Natural killer cell treated with Interleukin-12 subunit alpha and Interleukin-12 subunit beta and Interleukin-15 and Interleukin-18, amount 100 ng/mL, for 72 hours (primary cell): Measurements from ENCODE around the gene EIPR1. TPM values are rescaled to one million over a fixed set of nuclear protein-coding genes. Genes with fewer than 3 reads are reported as not detected.
"Not testable (repeated sequence)": the region's sequence is repeated elsewhere in the genome, so short reads cannot be mapped to it uniquely, and the experiment has no call there.

Source experiments
- ATAC-seq, 2 donors: fragments of 150-1000 bp; cut with Tn5 transposase in 1 of 2; sonication (Bioruptor Pico), chemical (Tn5 transposase) in 1 of 2; 2 replicates each; pipeline ENCODE4 v1.10.0; 2021
- DNase-seq: peaks from one replicate; pipeline ENCODE4 v3.0.0; 2022; ENCODE audit warnings: low spot score
- H3K27ac Mint-ChIP-seq, 2 donors: 1 replicate in 1 of 2; 2 replicates in 1 of 2; pipeline ENCODE4 v1.8.0; 2022; ENCODE audit warnings: mixed read lengths in 2 of 2, mild to moderate bottlenecking in 1 of 2, moderate library complexity in 1 of 2
- H3K27me3 Mint-ChIP-seq, 2 donors: 1 replicate in 1 of 2; 2 replicates in 1 of 2; pipeline ENCODE4 v1.8.0; 2022; ENCODE audit warnings: mixed read lengths in 2 of 2
- H3K36me3 Mint-ChIP-seq: one replicate; pipeline ENCODE4 v1.8.0; 2022; ENCODE audit warnings: mixed read lengths
- H3K4me1 Mint-ChIP-seq, 2 donors: 1 replicate in 1 of 2; 2 replicates in 1 of 2; pipeline ENCODE4 v1.8.0; 2022; ENCODE audit warnings: low read depth in 2 of 2, mixed read lengths in 2 of 2, mild to moderate bottlenecking in 1 of 2
- H3K4me3 Mint-ChIP-seq: one replicate; pipeline ENCODE4 v1.8.0; 2022; ENCODE audit warnings: mixed read lengths
- H3K9me3 Mint-ChIP-seq: 2 replicates; pipeline ENCODE4 v1.8.0; 2022; ENCODE audit warnings: mixed read lengths
- total RNA-seq, 2 donors: library from RNA; stranded (reverse); gene quantifications; one replicate each; pipeline ENCODE4 v1.2.3, GENCODE V29; 2022

The EIPR1 gene
- total RNA-seq, 2 donors from 2014 or later = 46.9 to 61.8 TPM

GRCh38 chr2:3357926-3358325, 19.7 kb downstream of the EIPR1 start:
- H3K27ac Mint-ChIP-seq = peak overlapping the region in 1 of 2 donors; percentile 26
- no peaks in the 10 kb centered on the region for H3K27me3 Mint-ChIP-seq
- H3K36me3 Mint-ChIP-seq = peaks cover 11% of the 10 kb centered on the region
- no peak overlapping the region for H3K4me3 Mint-ChIP-seq
- ATAC-seq (no peak), DNase-seq (no peak)
- peaks cover 28% of the 10 kb centered on the region in 2 donors for H3K4me1 Mint-ChIP-seq
- H3K9me3 Mint-ChIP-seq = no peaks in the 10 kb centered on the region

- peaks cover 24 to 26% of the 10 kb centered on the region in 2 donors for H3K4me1 Mint-ChIP-seq
- not testable (repeated sequence) for H3K27ac Mint-ChIP-seq, DNase-seq
These were observed 20.2 kb downstream of the EIPR1 start for GRCh38 chr2:3357446-3357845.

GRCh38 chr2:3356799-3357198, 20.8 kb downstream of the EIPR1 start:
- Mint-ChIP-seq H3K4me1 (peaks cover 17 to 23% of the 10 kb centered on the region in 2 donors), H3K9me3 (peaks cover 5% of the 10 kb centered on the region), H3K36me3 (peaks cover 18% of the 10 kb centered on the region), H3K4me3 (no peak overlapping the region), H3K27ac (no peak overlapping the region), H3K27me3 (no peaks in the 10 kb centered on the region)
- ATAC-seq (no peak), DNase-seq (no peak)

More at GRCh38 chr2:3357446-3357845, 20.2 kb downstream of the EIPR1 start:
- H3K27me3 Mint-ChIP-seq, H3K4me3 Mint-ChIP-seq, H3K9me3 Mint-ChIP-seq, ATAC-seq: not testable (repeated sequence)
- H3K36me3 Mint-ChIP-seq = peaks cover 15% of the 10 kb centered on the region

- H3K4me3 Mint-ChIP-seq = no peak overlapping the region
- H3K4me1 Mint-ChIP-seq = peaks cover 10 to 17% of the 10 kb centered on the region in 2 donors
- DNase-seq (no peak), ATAC-seq (no peak)
- H3K27me3 Mint-ChIP-seq = no peaks in the 10 kb centered on the region
- H3K36me3 Mint-ChIP-seq = peaks cover 23% of the 10 kb centered on the region
- H3K9me3 Mint-ChIP-seq = peaks cover 5% of the 10 kb centered on the region
- no peak overlapping the region for H3K27ac Mint-ChIP-seq
These were observed 21.6 kb downstream of the EIPR1 start for GRCh38 chr2:3355951-3356569.

GRCh38 chr2:3354986-3355385, 22.6 kb downstream of the EIPR1 start:
- H3K4me3 Mint-ChIP-seq = no peak overlapping the region
- ATAC-seq = no peak
- peaks cover 8 to 16% of the 10 kb centered on the region in 2 donors for H3K4me1 Mint-ChIP-seq
- peaks cover 31% of the 10 kb centered on the region for H3K36me3 Mint-ChIP-seq
- no peaks in the 10 kb centered on the region for H3K27me3 Mint-ChIP-seq
- H3K27ac Mint-ChIP-seq = no peak overlapping the region
- H3K9me3 Mint-ChIP-seq = peaks cover 5% of the 10 kb centered on the region
- DNase-seq = no peak

- ATAC-seq (no peak), DNase-seq (no peak)
- Mint-ChIP-seq H3K4me3 (no peak overlapping the region), H3K36me3 (peaks cover 39% of the 10 kb centered on the region), H3K27me3 (no peaks in the 10 kb centered on the region), H3K27ac (no peak overlapping the region), H3K4me1 (peaks cover 0 to 10% of the 10 kb centered on the region in 2 donors), H3K9me3 (peaks cover 5% of the 10 kb centered on the region)
These were observed 28.4 kb downstream of the EIPR1 start for GRCh38 chr2:3349211-3349693.

- Mint-ChIP-seq H3K4me3 (no peak overlapping the region), H3K27ac (peak overlapping the region in 1 of 2 donors; percentile 50), H3K36me3 (peaks cover 35% of the 10 kb centered on the region), H3K9me3 (peaks cover 5% of the 10 kb centered on the region), H3K27me3 (no peaks in the 10 kb centered on the region), H3K4me1 (peaks cover 0 to 10% of the 10 kb centered on the region in 2 donors)
- DNase-seq (no peak), ATAC-seq (no peak)
These were observed 28.9 kb downstream of the EIPR1 start for GRCh38 chr2:3348767-3349166.

GRCh38 chr2:3345621-3346020, 32.0 kb downstream of the EIPR1 start:
- H3K4me1 Mint-ChIP-seq = peaks cover 0 to 13% of the 10 kb centered on the region in 2 donors
- H3K36me3 Mint-ChIP-seq = peaks cover 14% of the 10 kb centered on the region
- no peak overlapping the region for H3K27ac Mint-ChIP-seq
- H3K27me3 Mint-ChIP-seq = no peaks in the 10 kb centered on the region
- H3K4me3 Mint-ChIP-seq = no peak overlapping the region
- ATAC-seq (no peak), DNase-seq (no peak)
- no peaks in the 10 kb centered on the region for H3K9me3 Mint-ChIP-seq

- H3K4me1 Mint-ChIP-seq = peaks cover 0 to 13% of the 10 kb centered on the region in 2 donors
- H3K27ac Mint-ChIP-seq = no peak overlapping the region
- peaks cover 8% of the 10 kb centered on the region for H3K36me3 Mint-ChIP-seq
- no peak overlapping the region for H3K4me3 Mint-ChIP-seq
- no peak for ATAC-seq
- H3K9me3 Mint-ChIP-seq = no peaks in the 10 kb centered on the region
- DNase-seq = no peak
- H3K27me3 Mint-ChIP-seq = no peaks in the 10 kb centered on the region
These were observed 32.7 kb downstream of the EIPR1 start for GRCh38 chr2:3344897-3345296.

GRCh38 chr2:3343012-3343411, 34.6 kb downstream of the EIPR1 start:
- ATAC-seq (no peak), DNase-seq (no peak)
- no peaks in the 10 kb centered on the region for H3K27me3 Mint-ChIP-seq
- no peak overlapping the region for H3K27ac Mint-ChIP-seq
- peaks cover 0 to 13% of the 10 kb centered on the region in 2 donors for H3K4me1 Mint-ChIP-seq
- H3K36me3 Mint-ChIP-seq = peaks cover 8% of the 10 kb centered on the region
- H3K9me3 Mint-ChIP-seq = no peaks in the 10 kb centered on the region
- no peak overlapping the region for H3K4me3 Mint-ChIP-seq

- peaks cover 0 to 8% of the 10 kb centered on the region in 2 donors for H3K4me1 Mint-ChIP-seq
These were observed 35.3 kb downstream of the EIPR1 start for GRCh38 chr2:3342324-3342723.

GRCh38 chr2:3341336-3341735, 36.3 kb downstream of the EIPR1 start:
- peaks cover 1% of the 10 kb centered on the region for H3K36me3 Mint-ChIP-seq
- H3K9me3 Mint-ChIP-seq = no peaks in the 10 kb centered on the region
- no peak overlapping the region for H3K27ac Mint-ChIP-seq
- no peak for DNase-seq
- ATAC-seq = peak in 1 of 2 donors; percentile 20
- no peaks in the 10 kb centered on the region for H3K27me3 Mint-ChIP-seq
- peaks cover 0 to 7% of the 10 kb centered on the region in 2 donors for H3K4me1 Mint-ChIP-seq
- no peak overlapping the region for H3K4me3 Mint-ChIP-seq

More at GRCh38 chr2:3342324-3342723, 35.3 kb downstream of the EIPR1 start:
- Mint-ChIP-seq H3K4me3 (no peak overlapping the region), H3K9me3 (no peaks in the 10 kb centered on the region), H3K36me3 (peaks cover 4% of the 10 kb centered on the region), H3K27ac (no peak overlapping the region), H3K27me3 (no peaks in the 10 kb centered on the region)
- DNase-seq = no peak
- ATAC-seq = no peak

GRCh38 chr2:3340144-3340543, 37.5 kb downstream of the EIPR1 start:
- H3K36me3 Mint-ChIP-seq = no peaks in the 10 kb centered on the region
- no peak overlapping the region for H3K4me3 Mint-ChIP-seq
- no peaks in the 10 kb centered on the region for H3K9me3 Mint-ChIP-seq
- DNase-seq = no peak
- no peak overlapping the region for H3K27ac Mint-ChIP-seq
- no peaks in the 10 kb centered on the region for H3K27me3 Mint-ChIP-seq
- H3K4me1 Mint-ChIP-seq = peaks cover 0 to 11% of the 10 kb centered on the region in 2 donors
- no peak for ATAC-seq

- DNase-seq (no peak), ATAC-seq (no peak)
- H3K27ac Mint-ChIP-seq = no peak overlapping the region
- H3K27me3 Mint-ChIP-seq = no peaks in the 10 kb centered on the region
- peaks cover 0 to 11% of the 10 kb centered on the region in 2 donors for H3K4me1 Mint-ChIP-seq
- H3K36me3 Mint-ChIP-seq = no peaks in the 10 kb centered on the region
- H3K4me3 Mint-ChIP-seq = no peak overlapping the region
- H3K9me3 Mint-ChIP-seq = no peaks in the 10 kb centered on the region
These were observed 39.3 kb downstream of the EIPR1 start for GRCh38 chr2:3338340-3338739.
